PFSK-1 (cell line): ENCODE results near the gene UBE3B.

ENCODE experiments used
- POLR2AphosphoS5 ChIP-seq: IDR thresholded peaks from 2 replicates; pipeline ENCODE4 v1.6.1; 2012; ENCODE audit warnings: low read depth, mild to moderate bottlenecking, control low read depth, low read length, moderate library complexity
- SIN3A ChIP-seq: IDR thresholded peaks from 2 replicates; pipeline ENCODE4 v1.6.1; 2012; ENCODE audit warnings: mild to moderate bottlenecking, low read length, moderate library complexity, borderline replicate concordance; ENCODE audit not compliant: insufficient read depth
- TAF1 ChIP-seq: IDR thresholded peaks from 2 replicates; pipeline ENCODE4 v1.6.1; 2012; ENCODE audit warnings: low read length, control low read depth, borderline replicate concordance; ENCODE audit not compliant: insufficient read depth

- TF ChIP-seq TAF1 (no peak), POLR2AphosphoS5 (no peak), SIN3A (no peak)
These were observed 32.2 kb upstream of the UBE3B start for GRCh38 chr12:109445191-109445609.
